ENCODE data around the gene PFDN5. TPM values are rescaled to one million over a fixed set of nuclear protein-coding genes. Genes with fewer than 3 reads are reported as not detected.

PFDN5 gene
- total RNA-seq, 4 donors from 2014 or later: 390 to 782 (median 568) TPM

DNA sequence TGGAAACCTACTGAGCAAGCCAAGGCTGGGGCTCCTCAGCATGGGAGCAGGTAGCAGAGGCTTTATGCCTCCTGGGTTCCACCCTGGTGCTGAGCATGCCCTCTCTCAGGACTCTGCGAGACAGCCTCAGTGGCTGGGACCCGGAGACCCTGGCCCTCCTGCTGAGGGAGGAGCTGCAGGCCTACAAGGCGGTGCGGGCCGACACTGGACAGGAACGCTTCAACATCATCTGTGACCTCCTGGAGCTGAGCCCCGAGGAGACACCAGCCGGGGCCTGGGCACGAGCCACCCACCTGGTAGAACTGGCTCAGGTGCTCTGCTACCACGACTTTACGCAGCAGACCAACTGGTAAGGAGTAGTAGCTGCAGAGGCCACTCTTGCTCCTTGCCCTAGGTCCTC is 18.8 kb upstream of the PFDN5 start:
- WGBS, 2 donors (ENCODE audit: low coverage in 1 of 2): no CpG with 5 or more reads among the region's 11 CpGs
- H3K4me1 ChIP-seq: no peaks in the 10 kb centered on the region
- ATAC-seq: no peak
- no peak overlapping the region for H3K4me3 ChIP-seq
- no peak for TF ChIP-seq POLR2AphosphoS5 (IDR thresholded peaks at IDR 0.05)
- no peak for TF ChIP-seq POLR2A (IDR thresholded peaks at IDR 0.05)
- TF ChIP-seq EP300 (IDR thresholded peaks at IDR 0.05): no peak
- no peak for TF ChIP-seq CTCF (IDR thresholded peaks at IDR 0.05)
- no peaks in the 10 kb centered on the region for H3K9me3 ChIP-seq
- no peak overlapping the region for H3K27ac ChIP-seq
- H3K27me3 ChIP-seq: no peaks in the 10 kb centered on the region
- no peaks in the 10 kb centered on the region for H3K36me3 ChIP-seq

DNA sequence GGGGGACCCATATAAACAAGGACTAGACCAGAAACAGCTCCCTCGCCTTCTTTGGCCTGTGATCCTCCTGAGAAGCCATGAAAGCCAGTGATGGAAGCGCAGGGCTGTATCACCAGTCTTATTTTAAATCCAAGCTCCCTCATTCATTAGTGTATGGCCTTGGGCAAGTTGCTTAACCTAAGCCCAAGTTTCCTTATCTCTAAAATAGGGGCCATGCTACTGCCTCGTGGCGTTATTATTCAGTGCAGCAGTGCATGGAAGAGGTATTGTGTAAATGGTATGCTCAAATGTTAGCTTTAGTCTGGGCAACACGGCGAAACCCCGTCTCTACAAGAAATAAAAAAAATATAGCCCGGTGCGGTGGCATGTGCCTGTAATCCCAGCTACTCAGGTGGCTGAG is 17.4 kb upstream of the PFDN5 start:
- H3K4me3 ChIP-seq: no peak overlapping the region
- H3K27ac ChIP-seq: no peak overlapping the region
- WGBS, 2 donors (ENCODE audit: low coverage in 1 of 2): 93 to 97% methylated on average over 3 to 4 of the region's 9 CpGs
- no peak for ATAC-seq
- H3K4me1 ChIP-seq: no peaks in the 10 kb centered on the region
- H3K9me3 ChIP-seq: no peaks in the 10 kb centered on the region
- no peaks in the 10 kb centered on the region for H3K36me3 ChIP-seq
- no peaks in the 10 kb centered on the region for H3K27me3 ChIP-seq
- TF ChIP-seq CTCF (IDR thresholded peaks at IDR 0.05) (no peak), EP300 (IDR thresholded peaks at IDR 0.05) (no peak)

DNA sequence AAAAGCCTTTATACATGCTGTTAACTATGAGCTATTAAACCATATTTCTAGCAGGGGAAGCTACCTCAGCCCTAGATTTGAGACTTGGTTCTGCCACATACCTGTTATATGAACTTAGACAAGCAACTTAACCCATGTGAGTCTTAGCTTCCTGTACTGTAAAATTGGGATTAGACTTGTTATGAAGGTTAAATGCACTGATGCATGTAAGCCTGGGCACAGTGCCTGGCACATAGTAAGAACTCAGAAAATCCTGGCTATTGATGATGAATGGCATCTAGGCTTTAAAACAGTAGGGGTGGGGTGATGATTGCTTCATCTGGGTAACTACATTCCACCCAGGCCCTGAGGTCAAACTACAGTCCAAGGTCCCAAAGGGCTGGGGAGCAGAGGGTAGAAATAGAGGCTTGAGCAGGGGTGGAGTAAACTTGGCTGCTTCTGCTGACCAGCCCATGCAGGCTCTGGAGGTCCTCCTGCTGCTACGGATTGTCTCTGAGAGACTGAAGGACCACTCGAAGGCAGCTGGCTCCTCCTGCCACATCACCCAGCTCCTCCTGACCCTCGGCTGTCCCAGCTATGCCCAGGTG is 16.0 kb upstream of the PFDN5 start:
- Histone ChIP-seq H3K4me1 (no peaks in the 10 kb centered on the region), H3K27me3 (no peaks in the 10 kb centered on the region), H3K9me3 (no peaks in the 10 kb centered on the region), H3K27ac (no peak overlapping the region), H3K36me3 (no peaks in the 10 kb centered on the region), H3K4me3 (no peak overlapping the region)
- 100% methylated on average over 1 of the region's 3 CpGs; no CpG with 5 or more reads in 1 of the 2 donors for WGBS, 2 donors (ENCODE audit: low coverage in 1 of 2)
- TF ChIP-seq POLR2A (IDR thresholded peaks at IDR 0.05) (no peak), POLR2AphosphoS5 (IDR thresholded peaks at IDR 0.05) (no peak), CTCF (IDR thresholded peaks at IDR 0.05) (no peak), EP300 (IDR thresholded peaks at IDR 0.05) (no peak)
- no peak for ATAC-seq

- H3K27me3 ChIP-seq: no peaks in the 10 kb centered on the region
- no peak overlapping the region for H3K4me3 ChIP-seq
- no peaks in the 10 kb centered on the region for H3K36me3 ChIP-seq
- H3K27ac ChIP-seq: no peak overlapping the region
- ATAC-seq: no peak
- WGBS, 2 donors (ENCODE audit: low coverage in 1 of 2): 94 to 96% methylated on average over 3 to 9 of the region's 9 CpGs
- no peaks in the 10 kb centered on the region for H3K9me3 ChIP-seq
- no peaks in the 10 kb centered on the region for H3K4me1 ChIP-seq
- no peak for TF ChIP-seq POLR2AphosphoS5 (IDR thresholded peaks at IDR 0.05)
- no peak for TF ChIP-seq CTCF (IDR thresholded peaks at IDR 0.05)
- TF ChIP-seq EP300 (IDR thresholded peaks at IDR 0.05): no peak
- TF ChIP-seq POLR2A (IDR thresholded peaks at IDR 0.05): no peak
Observed at GRCh38 chr12:53279888-53280498, 15.3 kb upstream of the PFDN5 start.

- Histone ChIP-seq H3K9me3 (no peaks in the 10 kb centered on the region), H3K4me3 (no peak overlapping the region), H3K4me1 (peaks cover 0 to 3% (median 0%) of the 10 kb centered on the region in 3 donors), H3K36me3 (no peaks in the 10 kb centered on the region), H3K27me3 (no peaks in the 10 kb centered on the region), H3K27ac (no peak overlapping the region)
- TF ChIP-seq POLR2A (IDR thresholded peaks at IDR 0.05) (no peak), EP300 (IDR thresholded peaks at IDR 0.05) (no peak), POLR2AphosphoS5 (IDR thresholded peaks at IDR 0.05) (no peak), CTCF (IDR thresholded peaks at IDR 0.05) (no peak)
- no peak for ATAC-seq
- WGBS, 2 donors (ENCODE audit: low coverage in 1 of 2): 100% methylated on average over 1 of the region's 9 CpGs
Observed at GRCh38 chr12:53286448-53286847, 8.9 kb upstream of the PFDN5 start.
